Spleen (tissue), 11 donors: ENCODE results near the gene NACC1. TPM values are rescaled to one million over a fixed set of nuclear protein-coding genes. Genes with fewer than 3 reads are reported as not detected.

Experiments used
- DNase-seq: peaks from one replicate; pipeline ENCODE4 v3.0.0-alpha.2; 2020
- H3K27ac ChIP-seq, 8 donors: fragments of 200-600 bp; sonication (generic) in 7 of 8; 1 replicate in 4 of 8; 2 replicates in 4 of 8; pipeline versions ENCODE4 v1.5.0 to v1.8.0; 2016 to 2021; ENCODE audit warnings: inconsistent platforms in 4 of 8, mild to moderate bottlenecking in 4 of 8, moderate library complexity in 1 of 8
- H3K27me3 ChIP-seq, 7 donors: fragments of 200-600 bp; sonication (generic) in 6 of 7; replicated peaks in 1 of 7; 1 replicate in 4 of 7; 2 replicates in 3 of 7; pipeline versions ENCODE4 v1.5.0 to v1.8.0; 2016 to 2021; ENCODE audit warnings: inconsistent platforms in 3 of 7, mild to moderate bottlenecking in 1 of 7
- H3K36me3 ChIP-seq, 6 donors: fragments of 200-600 bp; sonication (generic) in 5 of 6; 1 replicate in 4 of 6; 2 replicates in 2 of 6; pipeline versions ENCODE4 v1.5.0 to v1.8.0; 2016 to 2021; ENCODE audit warnings: inconsistent platforms in 2 of 6
- H3K4me1 ChIP-seq, 6 donors: fragments of 200-600 bp; sonication (generic) in 5 of 6; 1 replicate in 3 of 6; 2 replicates in 3 of 6; pipeline versions ENCODE4 v1.5.0 to v1.8.0; 2016 to 2021; ENCODE audit warnings: inconsistent platforms in 3 of 6
- H3K4me3 ChIP-seq, 8 donors: fragments of 200-600 bp; sonication (generic) in 7 of 8; 1 replicate in 4 of 8; 2 replicates in 4 of 8; pipeline versions ENCODE4 v1.5.0 to v1.8.0; 2016 to 2021; ENCODE audit warnings: inconsistent platforms in 4 of 8, mild to moderate bottlenecking in 4 of 8, moderate library complexity in 2 of 8
- H3K9me3 ChIP-seq, 8 donors: fragments of 200-600 bp; sonication (generic) in 7 of 8; 1 replicate in 4 of 8; 2 replicates in 4 of 8; pipeline versions ENCODE4 v1.5.0 to v1.8.0; 2016 to 2021; ENCODE audit warnings: inconsistent platforms in 4 of 8
- CTCF ChIP-seq, 11 experiments: fragments of 200-600 bp in 7 of 11; fragments of 450-650 bp in 4 of 11; sonication (generic) in 4 of 11; IDR thresholded peaks in 8 of 11; conservative IDR thresholded peaks in 3 of 11; 1 replicate in 7 of 11; 2 replicates in 4 of 11; pipeline versions ENCODE4 v1.4.0 to v1.8.0; 2016 to 2021; ENCODE audit warnings: antibody characterized with exemption in 11 of 11, inconsistent platforms in 4 of 11, mild to moderate bottlenecking in 1 of 11
- POLR2A ChIP-seq, 3 donors: fragments of 450-650 bp; IDR thresholded peaks; one replicate each; pipeline ENCODE4 v1.5.1; 2017; ENCODE audit warnings: antibody characterized with exemption in 3 of 3, mild to moderate bottlenecking in 1 of 3
- POLR2AphosphoS5 ChIP-seq, 3 donors: sonication (generic); formaldehyde crosslinking; IDR thresholded peaks; one replicate each; pipeline ENCODE4 v1.5.1; 2017; ENCODE audit warnings: antibody characterized with exemption in 3 of 3
- WGBS, 5 donors: extraction: QIAGEN DNeasy Blood & Tissue Kit in 3 of 5; methylation state at CpG; one replicate each; pipeline versions ENCODE4 v1.1.5 to v1.1.7; 2013 to 2018; 5-methylcytosine and 5-hydroxymethylcytosine counted together
- intact Hi-C: fragments of 100-400 bp; cut with DNase I; formaldehyde crosslinking; loops from one replicate; pipeline ENCODE4 v1.15.0; 2023; ENCODE audit warnings: low total_unique reads
- polyA plus RNA-seq, 3 donors: library from polyadenylated mRNA; stranded (reverse); fragments of 200-250 nt; gene quantifications; one replicate each; pipeline ENCODE4 v1.2.1, GENCODE V29; 2013
- total RNA-seq, 7 donors: library from RNA; depleted of rRNA in 3 of 7; stranded (reverse); fragments of >200 nt in 3 of 7; fragmentation: NEBNext Ultra II Directional in 4 of 7; extraction: Animal tissue kit (Norgen Biotek cat#: 25700) in 4 of 7; gene quantifications; one replicate each; pipeline versions ENCODE4 v1.1.0 to v1.2.1, GENCODE V29; 2016 to 2021
- donor health status: healthy with polysubstance abuse.
- donor health status: DM: no; HTN: no; CAD: no; lungs with moderate emphysema.
- donor health status: DM: no; HTN: no; CAD: no.
- donor health status: Bipolar disorder and iron deficiency.
- donor health status: healthy.
- donor health status: DM: no; HTN: no; CAD: no.
- donor health status: DM: yes; HTN: yes; CAD: no.

The NACC1 gene
- total and polyA plus RNA-seq, 10 donors = 5.5 to 47.0 (median 34.3) TPM

- H3K36me3 ChIP-seq = peaks cover 0 to 34% (median 6%) of the 10 kb centered on the region in 6 donors
Observed at GRCh38 chr19:13102666-13103580, 15.1 kb upstream of the NACC1 start, which contains the start of gene LYL1. TSS of gene LYL1 (minus strand) at chr19:13102858. CDS start at chr19:13101171, 1,687 bp downstream.

GRCh38 chr19:13103581-13104359 is 14.3 kb upstream of the NACC1 start:
- 13 to 42% (median 25%) methylated on average over 11 to 13 of the region's 13 CpGs for WGBS, 5 donors
- peak; percentile 85 for DNase-seq
- Histone ChIP-seq H3K4me1 (peaks cover 28 to 88% (median 78%) of the 10 kb centered on the region in 6 donors), H3K27me3 (peaks cover 0 to 4% (median 0%) of the 10 kb centered on the region in 7 donors), H3K27ac (peak overlapping the region; percentile 74 to 99 (median 97)), H3K36me3 (peaks cover 0 to 43% (median 7%) of the 10 kb centered on the region in 6 donors), H3K4me3 (peak overlapping the region; percentile 33 to 88 (median 70)), H3K9me3 (no peaks in the 10 kb centered on the region)
- TF ChIP-seq CTCF (IDR thresholded peaks at IDR 0.05 in 8 of 11, conservative IDR thresholded peaks at IDR 0.05 in 3 of 11) (no peak), POLR2A (IDR thresholded peaks at IDR 0.05) (no peak), POLR2AphosphoS5 (IDR thresholded peaks at IDR 0.05) (no peak)
- intact Hi-C loops = loop anchor here (5.0 kb wide), 1 partner anchor 49 kb away; the partner anchor contains the start of genes IER2 and STX10

More at GRCh38 chr19:13102666-13103580, 15.1 kb upstream of the NACC1 start, which contains the start of gene LYL1:
- intact Hi-C loops = loop anchor here (5.0 kb wide), 1 partner anchor 49 kb away; the partner anchor contains the start of genes IER2 and STX10
- WGBS, 5 donors = 0 to 2% (median 0%) methylated on average over 16 to 47 of the region's 47 CpGs
- Histone ChIP-seq H3K9me3 (no peaks in the 10 kb centered on the region), H3K4me3 (peak within 1 kb of the TSS; percentile 57 to 88 (median 70)), H3K27me3 (peaks cover 0 to 12% (median 0%) of the 10 kb centered on the region in 7 donors), H3K27ac (peak within 1 kb of the TSS; percentile 74 to 99 (median 97)), H3K4me1 (peaks cover 30 to 97% (median 87%) of the 10 kb centered on the region in 6 donors)
- peak; percentile 97 for DNase-seq
- TF ChIP-seq POLR2A (IDR thresholded peaks at IDR 0.05) (peak in 1 of 3 donors; percentile 27), POLR2AphosphoS5 (IDR thresholded peaks at IDR 0.05) (peak; percentile 97 to 99 (median 98)), CTCF (IDR thresholded peaks at IDR 0.05 in 8 of 11, conservative IDR thresholded peaks at IDR 0.05 in 3 of 11) (peak in 4 of 11 experiments; percentile 17 to 49 (median 21))

- DNase-seq = peak; percentile 98
- no peaks in the 10 kb centered on the region for H3K9me3 ChIP-seq
- peaks cover 25 to 82% (median 72%) of the 10 kb centered on the region in 6 donors for H3K4me1 ChIP-seq
- H3K36me3 ChIP-seq = peaks cover 0 to 44% (median 13%) of the 10 kb centered on the region in 6 donors
- 5 to 13% (median 10%) methylated on average over 26 to 33 of the region's 33 CpGs for WGBS, 5 donors
- H3K27ac ChIP-seq = peak overlapping the region; percentile 74 to 99 (median 97)
- intact Hi-C loops = loop anchor here (5.0 kb wide), 1 partner anchor 48 kb away; the partner anchor contains the start of genes IER2 and STX10
- TF ChIP-seq POLR2AphosphoS5 (IDR thresholded peaks at IDR 0.05) (peak; percentile 99 to 100 (median 99)), CTCF (IDR thresholded peaks at IDR 0.05 in 8 of 11, conservative IDR thresholded peaks at IDR 0.05 in 3 of 11) (peak; percentile 80 to 97 (median 92)), POLR2A (IDR thresholded peaks at IDR 0.05) (no peak)
- peak overlapping the region; percentile 33 to 88 (median 56) for H3K4me3 ChIP-seq
- H3K27me3 ChIP-seq = no peaks in the 10 kb centered on the region
Observed at GRCh38 chr19:13104360-13104847, 13.7 kb upstream of the NACC1 start.
